Measurements from ENCODE around the gene TBX2. TPM values are rescaled to one million over a fixed set of nuclear protein-coding genes. Genes with fewer than 3 reads are reported as not detected.

The TBX2 gene
- total RNA-seq, 4 donors from 2014 or later = 2.2 to 3.1 (median 2.8) TPM

DNA sequence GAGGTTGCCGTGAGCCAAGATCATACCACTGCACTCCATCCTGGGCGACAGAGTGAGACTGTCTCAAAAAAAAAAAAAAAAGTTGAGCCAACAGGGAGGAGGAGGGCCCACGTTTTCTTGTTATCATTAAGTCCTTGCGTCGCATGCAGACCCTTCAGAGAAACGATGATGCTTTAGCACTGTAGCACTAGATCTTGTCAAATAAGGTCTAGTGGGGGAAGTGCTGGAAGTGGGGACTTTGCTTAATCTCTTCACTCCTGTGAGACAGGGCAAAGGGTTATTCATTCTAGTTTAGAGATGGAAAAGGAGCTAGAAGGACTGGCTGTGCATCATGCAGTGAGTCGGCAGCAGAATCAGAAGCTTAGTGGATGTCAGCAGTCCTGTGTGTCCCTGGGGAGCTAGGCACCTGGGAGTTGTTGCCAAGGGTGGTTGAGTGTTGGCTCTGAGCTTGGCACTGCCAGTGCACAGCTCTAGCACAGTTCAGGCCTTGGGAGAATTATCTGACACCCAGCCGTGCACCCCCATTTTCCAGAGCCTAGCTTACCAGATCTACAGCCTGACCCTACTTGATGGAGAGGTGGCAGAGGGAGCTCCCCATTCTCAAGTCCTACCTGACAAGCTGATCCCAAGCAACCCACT lies 33.4 kb upstream of the TBX2 start:
- Histone ChIP-seq H3K27me3 (no peaks in the 10 kb centered on the region), H3K36me3 (peaks cover 9% of the 10 kb centered on the region), H3K4me1 (no peaks in the 10 kb centered on the region), H3K9me3 (no peaks in the 10 kb centered on the region), H3K27ac (no peak overlapping the region), H3K4me3 (no peak overlapping the region)
- TF ChIP-seq EP300 (IDR thresholded peaks at IDR 0.05) (no peak), POLR2A (IDR thresholded peaks at IDR 0.05) (no peak), POLR2AphosphoS5 (IDR thresholded peaks at IDR 0.05) (no peak)
- TF ChIP-seq, protein P1, sequence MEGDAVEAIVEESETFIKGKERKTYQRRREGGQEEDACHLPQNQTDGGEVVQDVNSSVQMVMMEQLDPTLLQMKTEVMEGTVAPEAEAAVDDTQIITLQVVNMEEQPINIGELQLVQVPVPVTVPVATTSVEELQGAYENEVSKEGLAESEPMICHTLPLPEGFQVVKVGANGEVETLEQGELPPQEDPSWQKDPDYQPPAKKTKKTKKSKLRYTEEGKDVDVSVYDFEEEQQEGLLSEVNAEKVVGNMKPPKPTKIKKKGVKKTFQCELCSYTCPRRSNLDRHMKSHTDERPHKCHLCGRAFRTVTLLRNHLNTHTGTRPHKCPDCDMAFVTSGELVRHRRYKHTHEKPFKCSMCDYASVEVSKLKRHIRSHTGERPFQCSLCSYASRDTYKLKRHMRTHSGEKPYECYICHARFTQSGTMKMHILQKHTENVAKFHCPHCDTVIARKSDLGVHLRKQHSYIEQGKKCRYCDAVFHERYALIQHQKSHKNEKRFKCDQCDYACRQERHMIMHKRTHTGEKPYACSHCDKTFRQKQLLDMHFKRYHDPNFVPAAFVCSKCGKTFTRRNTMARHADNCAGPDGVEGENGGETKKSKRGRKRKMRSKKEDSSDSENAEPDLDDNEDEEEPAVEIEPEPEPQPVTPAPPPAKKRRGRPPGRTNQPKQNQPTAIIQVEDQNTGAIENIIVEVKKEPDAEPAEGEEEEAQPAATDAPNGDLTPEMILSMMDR (IDR thresholded peaks at IDR 0.05) = no peak
- WGBS = 92% methylated on average over 7 of the region's 8 CpGs
- no peak for DNase-seq (ENCODE audit: low spot score in 2 of 2)

DNA sequence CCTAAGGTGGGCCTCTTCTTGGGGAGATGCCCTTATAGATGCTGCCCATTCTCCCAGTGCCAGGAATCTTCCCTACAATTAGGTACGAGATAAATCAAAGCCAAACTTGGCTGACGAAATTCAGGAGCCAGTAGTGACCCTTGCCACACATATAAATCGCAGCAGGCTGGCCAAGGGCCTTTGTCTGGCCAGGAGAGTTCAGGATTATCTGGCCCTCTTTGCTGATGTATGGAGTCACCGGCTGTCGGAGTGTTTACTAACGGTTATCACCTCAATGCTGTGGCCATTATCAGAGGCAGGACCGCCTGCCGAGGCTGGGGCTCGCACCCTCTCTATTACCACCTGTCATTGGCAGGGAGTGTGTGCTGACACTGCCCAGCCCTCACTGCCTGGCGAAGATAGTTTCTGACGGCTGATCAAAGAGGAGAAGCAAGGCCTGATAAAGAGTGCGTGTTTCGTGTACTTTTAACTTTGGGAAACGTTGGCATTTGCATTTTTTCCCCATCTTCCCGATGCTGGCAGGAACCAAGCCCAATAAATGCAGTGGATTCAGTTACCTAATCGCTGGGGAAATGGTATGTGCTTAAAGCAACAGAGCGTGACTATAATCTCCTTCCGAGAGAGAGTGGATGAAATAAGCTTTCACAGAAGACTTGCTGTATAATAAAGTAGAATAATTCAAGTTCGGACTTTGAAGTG lies 32.8 kb upstream of the TBX2 start:
- no peak for DNase-seq (ENCODE audit: low spot score in 2 of 2)

DNA sequence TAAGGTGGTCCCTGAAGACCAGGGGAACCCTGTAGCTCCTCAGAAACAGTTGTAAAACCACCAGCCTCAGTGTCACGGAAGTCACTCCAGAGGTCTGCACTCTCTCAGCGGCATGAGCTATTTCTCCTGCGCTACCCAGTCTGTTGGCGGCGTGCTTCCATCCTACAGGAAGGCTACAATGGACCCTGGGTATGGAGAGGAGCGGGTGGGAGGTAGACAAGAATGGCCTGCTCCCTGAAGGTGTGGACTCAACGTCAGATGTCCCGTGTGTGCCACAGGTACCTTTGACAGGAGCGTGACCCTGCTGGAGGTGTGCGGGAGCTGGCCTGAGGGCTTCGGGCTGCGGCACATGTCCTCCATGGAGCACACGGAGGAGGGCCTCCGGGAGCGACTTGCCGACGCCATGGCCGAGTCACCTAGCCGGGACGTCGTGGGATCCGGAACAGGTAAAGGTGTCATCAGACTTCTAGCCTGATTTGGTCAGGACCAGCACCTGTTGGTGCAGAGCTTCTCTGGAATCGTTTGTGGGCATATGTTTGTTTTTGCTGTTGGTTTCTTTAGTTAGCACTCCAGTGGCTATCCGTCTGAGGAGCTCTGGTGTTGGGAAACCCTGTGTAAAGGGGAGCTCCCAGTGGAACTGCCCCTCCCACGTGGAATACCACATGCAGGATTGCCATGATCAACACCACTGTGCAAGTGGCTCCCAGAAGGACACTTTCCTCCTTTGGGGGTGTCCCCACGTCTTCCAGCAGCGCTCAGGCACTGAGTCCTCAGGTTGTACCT lies 31.4 kb upstream of the TBX2 start:
- TF ChIP-seq POLR2A (IDR thresholded peaks at IDR 0.05) = no peak
- DNase-seq (ENCODE audit: low spot score in 2 of 2) = no peak
- Histone ChIP-seq H3K4me3 (no peak overlapping the region), H3K36me3 (peaks cover 9% of the 10 kb centered on the region), H3K9me3 (no peaks in the 10 kb centered on the region), H3K27me3 (no peaks in the 10 kb centered on the region), H3K27ac (no peak overlapping the region), H3K4me1 (no peaks in the 10 kb centered on the region)
- 97% methylated on average over 16 of the region's 27 CpGs for WGBS

More for the DNA sequence above, 32.8 kb upstream of the TBX2 start:
- Histone ChIP-seq H3K36me3 (peaks cover 9% of the 10 kb centered on the region), H3K27ac (no peak overlapping the region), H3K4me3 (no peak overlapping the region), H3K9me3 (no peaks in the 10 kb centered on the region), H3K27me3 (no peaks in the 10 kb centered on the region), H3K4me1 (no peaks in the 10 kb centered on the region)
- WGBS = 89% methylated on average over 19 of the region's 19 CpGs
- TF ChIP-seq POLR2AphosphoS5 (IDR thresholded peaks at IDR 0.05) (no peak), POLR2A (IDR thresholded peaks at IDR 0.05) (no peak)
- TF ChIP-seq, protein P1 (IDR thresholded peaks at IDR 0.05) = no peak

DNA sequence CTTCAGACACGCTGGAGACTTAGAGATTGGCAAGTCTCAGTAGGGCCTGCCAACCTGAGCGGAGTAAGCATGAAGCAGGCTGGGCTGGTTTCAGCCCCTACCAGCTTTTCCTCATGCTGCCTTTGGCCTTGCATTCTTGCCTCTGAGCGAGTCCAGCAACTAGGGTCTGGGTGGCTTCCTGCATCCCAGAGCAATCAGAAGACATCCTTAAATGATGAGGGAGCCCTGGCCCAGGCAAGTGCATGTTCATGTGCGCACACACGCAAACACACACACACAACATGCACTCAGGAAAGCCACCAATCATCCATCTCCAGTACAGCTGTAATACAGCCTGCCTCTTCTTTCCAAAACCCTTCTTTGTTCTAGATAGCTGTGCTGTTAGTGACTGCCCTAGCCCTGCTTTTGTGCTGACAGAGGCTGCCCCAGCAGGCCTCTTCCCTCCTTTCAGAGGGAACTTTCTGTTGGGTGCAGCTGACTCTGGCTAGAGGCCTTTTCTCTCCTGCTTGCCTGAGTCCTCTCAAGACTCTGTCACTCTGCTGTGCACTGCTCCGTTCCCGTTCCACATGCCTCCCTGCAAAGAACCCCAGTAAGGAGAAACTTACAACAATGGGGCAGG lies 30.7 kb upstream of the TBX2 start:
- H3K9me3 ChIP-seq = no peaks in the 10 kb centered on the region
- H3K27ac ChIP-seq = no peak overlapping the region
- TF ChIP-seq EP300 (IDR thresholded peaks at IDR 0.05) = no peak
- TF ChIP-seq POLR2A (IDR thresholded peaks at IDR 0.05) = no peak
- TF ChIP-seq, protein P1 (IDR thresholded peaks at IDR 0.05) = no peak
- no peak for TF ChIP-seq POLR2AphosphoS5 (IDR thresholded peaks at IDR 0.05)
- H3K4me3 ChIP-seq = no peak overlapping the region
- peaks cover 9% of the 10 kb centered on the region for H3K36me3 ChIP-seq
- H3K27me3 ChIP-seq = no peaks in the 10 kb centered on the region
- 92% methylated on average over 6 of the region's 7 CpGs for WGBS
- no peak for DNase-seq (ENCODE audit: low spot score in 2 of 2)
- H3K4me1 ChIP-seq = no peaks in the 10 kb centered on the region

DNA sequence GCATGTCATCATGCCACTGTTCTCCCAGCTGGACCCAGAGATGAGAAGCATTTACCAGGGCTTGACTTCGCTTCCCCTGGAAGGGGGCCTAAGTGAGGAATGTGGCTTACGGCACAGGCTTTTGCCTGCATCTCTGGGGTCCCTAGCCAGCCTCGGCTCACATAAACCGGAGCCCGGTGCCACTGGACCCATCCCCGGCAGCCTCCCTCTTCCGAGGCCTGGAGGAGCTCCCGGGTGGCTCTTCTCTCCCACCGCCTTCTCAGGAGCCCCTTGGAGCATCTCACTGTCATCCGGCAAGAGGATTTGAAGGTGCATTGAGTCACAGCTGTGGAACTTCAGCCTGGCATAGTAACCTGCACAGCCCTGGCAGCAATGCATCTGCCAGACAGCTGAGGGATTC lies 29.9 kb upstream of the TBX2 start:
- Histone ChIP-seq H3K27me3 (no peaks in the 10 kb centered on the region), H3K36me3 (peaks cover 9% of the 10 kb centered on the region), H3K4me3 (no peak overlapping the region), H3K27ac (no peak overlapping the region), H3K9me3 (no peaks in the 10 kb centered on the region), H3K4me1 (no peaks in the 10 kb centered on the region)
- WGBS = 93% methylated on average over 8 of the region's 10 CpGs
- TF ChIP-seq POLR2AphosphoS5 (IDR thresholded peaks at IDR 0.05) (no peak), EP300 (IDR thresholded peaks at IDR 0.05) (no peak), POLR2A (IDR thresholded peaks at IDR 0.05) (no peak)
- TF ChIP-seq, protein P1 (IDR thresholded peaks at IDR 0.05) = no peak
- DNase-seq (ENCODE audit: low spot score in 2 of 2) = no peak

All from suprapubic skin (tissue), 4 donors.